ENCODE results near the gene RBM45. TPM values are rescaled to one million over a fixed set of nuclear protein-coding genes. Genes with fewer than 3 reads are reported as not detected.
"Not testable (repeated sequence)": the region's sequence is repeated elsewhere in the genome, so short reads cannot be mapped to it uniquely, and the experiment has no call there.

RBM45 gene
- total and polyA plus RNA-seq, 4 experiments from 2014 or later: 11.9 to 28.0 (median 18.1) TPM

GRCh38 chr2:178072000-178072382 lies 40.2 kb upstream of the RBM45 start:
- CTCF ChIA-PET (ENCODE audit: partially characterized antibody): no interaction called here
- H3K36me3 Mint-ChIP-seq: no peaks in the 10 kb centered on the region

GRCh38 chr2:178072383-178073301 lies 39.6 kb upstream of the RBM45 start, which contains the start of gene PDE11A:
PDE11A (minus strand) TSS chr2:178072777; CDS start chr2:178072437, 340 bp downstream.
- CTCF ChIA-PET (ENCODE audit: partially characterized antibody): interaction anchor here (1.0 kb wide), 2 partner anchors 11 to 294 kb away, joined by 3 read pairs; no protein-coding TSS in a partner anchor
- H3K36me3 Mint-ChIP-seq: no peaks in the 10 kb centered on the region
- Histone ChIP-seq H3K4me3 (ENCODE audit: low read length in 2 of 2) (no peak within 1 kb of the TSS), H3K9me3 (ENCODE audit: control insufficient read depth in 1 of 2, low read length in 2 of 2) (no peaks in the 10 kb centered on the region), H3K27me3 (ENCODE audit: insufficient read depth, low read length) (peaks cover 7% of the 10 kb centered on the region), H3K36me3 (ENCODE audit: insufficient read depth, low read length) (no peaks in the 10 kb centered on the region), H3K27ac (ENCODE audit: low read depth, low read length) (no peak within 1 kb of the TSS), H3K4me1 (ENCODE audit: insufficient read depth, low read length) (peaks cover 10% of the 10 kb centered on the region)
- H3K4me1 Mint-ChIP-seq: peaks cover 0 to 12% (median 6%) of the 10 kb centered on the region in 4 donors
- intact Hi-C loops (cut with micrococcal nuclease): no loop called here
- peak in 2 of 5 donors; percentile 0 to 6 for DNase-seq
- peaks cover 0 to 2% (median 0%) of the 10 kb centered on the region in 8 donors for H3K9me3 Mint-ChIP-seq
- H3K4me3 Mint-ChIP-seq: peak within 1 kb of the TSS in 7 of 8 donors; percentile 17 to 74 (median 48)
- POLR2A ChIA-PET (ENCODE audit: partially characterized antibody): no interaction called here
- H3K27me3 Mint-ChIP-seq: peaks cover 36 to 42% of the 10 kb centered on the region in 2 donors
- H3K27ac Mint-ChIP-seq: no peak within 1 kb of the TSS

More at GRCh38 chr2:178072000-178072382, 40.2 kb upstream of the RBM45 start:
- Histone ChIP-seq H3K4me3 (ENCODE audit: low read length in 2 of 2) (no peak overlapping the region), H3K27me3 (ENCODE audit: insufficient read depth, low read length) (peaks cover 7% of the 10 kb centered on the region), H3K36me3 (ENCODE audit: insufficient read depth, low read length) (no peaks in the 10 kb centered on the region), H3K9me3 (ENCODE audit: control insufficient read depth in 1 of 2, low read length in 2 of 2) (no peaks in the 10 kb centered on the region), H3K27ac (ENCODE audit: low read depth, low read length) (no peak overlapping the region), H3K4me1 (ENCODE audit: insufficient read depth, low read length) (peaks cover 10% of the 10 kb centered on the region)
- POLR2A ChIA-PET (ENCODE audit: partially characterized antibody): no interaction called here
- Mint-ChIP-seq H3K27me3 (peaks cover 38 to 42% of the 10 kb centered on the region in 2 donors), H3K4me3 (peak overlapping the region in 1 of 8 donors; percentile 34), H3K4me1 (peaks cover 0 to 12% (median 6%) of the 10 kb centered on the region in 4 donors), H3K9me3 (peaks cover 0 to 2% (median 0%) of the 10 kb centered on the region in 8 donors), H3K27ac (no peak overlapping the region)
- no peak for DNase-seq
- intact Hi-C loops (cut with micrococcal nuclease): no loop called here

GRCh38 chr2:178074123-178075005 lies 37.9 kb upstream of the RBM45 start:
- no peaks in the 10 kb centered on the region for H3K36me3 ChIP-seq (ENCODE audit: insufficient read depth, low read length)
- H3K4me3 ChIP-seq (ENCODE audit: low read length in 2 of 2): no peak overlapping the region
- H3K9me3 ChIP-seq (ENCODE audit: control insufficient read depth in 1 of 2, low read length in 2 of 2): no peaks in the 10 kb centered on the region
- H3K4me1 ChIP-seq (ENCODE audit: insufficient read depth, low read length): peaks cover 10% of the 10 kb centered on the region
- no peak overlapping the region for H3K27ac Mint-ChIP-seq
- H3K27me3 Mint-ChIP-seq: peaks cover 35 to 46% of the 10 kb centered on the region in 2 donors
- no peaks in the 10 kb centered on the region for H3K36me3 Mint-ChIP-seq
- no peak for DNase-seq
- H3K27me3 ChIP-seq (ENCODE audit: insufficient read depth, low read length): peaks cover 7% of the 10 kb centered on the region
- ChIA-PET CTCF (ENCODE audit: partially characterized antibody) (interaction anchor here (1.0 kb wide), 1 partner anchor 296 kb away, joined by 3 read pairs; no protein-coding TSS in a partner anchor), POLR2A (ENCODE audit: partially characterized antibody) (no interaction called here)
- intact Hi-C loops (cut with micrococcal nuclease): no loop called here
- H3K9me3 Mint-ChIP-seq: peaks cover 0 to 4% (median 0%) of the 10 kb centered on the region in 8 donors
- no peak overlapping the region for H3K4me3 Mint-ChIP-seq
- no peak overlapping the region for H3K27ac ChIP-seq (ENCODE audit: low read depth, low read length)
- H3K4me1 Mint-ChIP-seq: peaks cover 0 to 12% (median 6%) of the 10 kb centered on the region in 4 donors

GRCh38 chr2:178075006-178075326 lies 37.3 kb upstream of the RBM45 start:
- no peak for DNase-seq
- peaks cover 36 to 47% of the 10 kb centered on the region in 2 donors for H3K27me3 Mint-ChIP-seq
- Histone ChIP-seq H3K27me3 (ENCODE audit: insufficient read depth, low read length) (peaks cover 7% of the 10 kb centered on the region), H3K4me3 (ENCODE audit: low read length in 2 of 2) (no peak overlapping the region), H3K36me3 (ENCODE audit: insufficient read depth, low read length) (no peaks in the 10 kb centered on the region), H3K4me1 (ENCODE audit: insufficient read depth, low read length) (peaks cover 10% of the 10 kb centered on the region), H3K9me3 (ENCODE audit: control insufficient read depth in 1 of 2, low read length in 2 of 2) (no peaks in the 10 kb centered on the region), H3K27ac (ENCODE audit: low read depth, low read length) (no peak overlapping the region)
- peaks cover 0 to 12% (median 6%) of the 10 kb centered on the region in 4 donors for H3K4me1 Mint-ChIP-seq
- peaks cover 0 to 4% (median under 1%) of the 10 kb centered on the region in 8 donors for H3K9me3 Mint-ChIP-seq
- POLR2A ChIA-PET (ENCODE audit: partially characterized antibody): no interaction called here
- no peaks in the 10 kb centered on the region for H3K36me3 Mint-ChIP-seq
- no peak overlapping the region for H3K4me3 Mint-ChIP-seq
- CTCF ChIA-PET (ENCODE audit: partially characterized antibody): no interaction called here
- intact Hi-C loops (cut with micrococcal nuclease): no loop called here
- no peak overlapping the region for H3K27ac Mint-ChIP-seq

- H3K27me3 Mint-ChIP-seq: peaks cover 36 to 39% of the 10 kb centered on the region in 2 donors
- H3K36me3 Mint-ChIP-seq: no peaks in the 10 kb centered on the region
- H3K4me3 Mint-ChIP-seq: no peak overlapping the region
- H3K27ac Mint-ChIP-seq: no peak overlapping the region
- Histone ChIP-seq H3K4me1 (ENCODE audit: insufficient read depth, low read length) (peaks cover 10% of the 10 kb centered on the region), H3K27me3 (ENCODE audit: insufficient read depth, low read length) (peaks cover 7% of the 10 kb centered on the region), H3K9me3 (ENCODE audit: control insufficient read depth in 1 of 2, low read length in 2 of 2) (no peaks in the 10 kb centered on the region), H3K27ac (ENCODE audit: low read depth, low read length) (no peak overlapping the region), H3K4me3 (ENCODE audit: low read length in 2 of 2) (no peak overlapping the region), H3K36me3 (ENCODE audit: insufficient read depth, low read length) (no peaks in the 10 kb centered on the region)
- ChIA-PET POLR2A (ENCODE audit: partially characterized antibody) (no interaction called here), CTCF (ENCODE audit: partially characterized antibody) (no interaction called here)
- DNase-seq: no peak
- peaks cover 0 to 12% (median 6%) of the 10 kb centered on the region in 4 donors for H3K4me1 Mint-ChIP-seq
- intact Hi-C loops (cut with micrococcal nuclease): no loop called here
- H3K9me3 Mint-ChIP-seq: peaks cover 0 to 5% (median 2%) of the 10 kb centered on the region in 8 donors
These were observed 36.1 kb upstream of the RBM45 start for GRCh38 chr2:178076130-178076529.

GRCh38 chr2:178079279-178079678 lies 33.0 kb upstream of the RBM45 start:
- intact Hi-C loops (cut with micrococcal nuclease); H3K9me3 Mint-ChIP-seq; H3K36me3 Mint-ChIP-seq; H3K9me3 ChIP-seq (ENCODE audit: control insufficient read depth in 1 of 2, low read length in 2 of 2); H3K4me1 Mint-ChIP-seq; H3K36me3 ChIP-seq (ENCODE audit: insufficient read depth, low read length); DNase-seq; H3K4me3 Mint-ChIP-seq; H3K27me3 ChIP-seq (ENCODE audit: insufficient read depth, low read length); H3K27ac Mint-ChIP-seq; H3K4me1 ChIP-seq (ENCODE audit: insufficient read depth, low read length); H3K4me3 ChIP-seq (ENCODE audit: low read length in 2 of 2); H3K27ac ChIP-seq (ENCODE audit: low read depth, low read length); POLR2A ChIA-PET (ENCODE audit: partially characterized antibody): not testable (repeated sequence)
- CTCF ChIA-PET (ENCODE audit: partially characterized antibody): interaction anchor here (1.2 kb wide), 1 partner anchor 10 kb away, joined by 4 read pairs; no protein-coding TSS in a partner anchor
- peaks cover 15 to 20% of the 10 kb centered on the region in 2 donors for H3K27me3 Mint-ChIP-seq
